HG03060 (cell line): ENCODE results near the gene CSNK1D.
"Not testable (repeated sequence)": the region's sequence is repeated elsewhere in the genome, so short reads cannot be mapped to it uniquely, and the experiment has no call there.

ENCODE experiments used
- ATAC-seq: cut with Tn5 transposase; IDR thresholded peaks from one replicate; pipeline ENCODE4 v1.9.1; 2021; ENCODE audit warnings: low read depth, moderate number of reproducible peaks; ENCODE audit not compliant: unreplicated experiment

The CSNK1D gene

GRCh38 chr17:82254096-82254495 is 19.4 kb downstream of the CSNK1D start:
- ATAC-seq: not testable (repeated sequence)

GRCh38 chr17:82253179-82253544 is 20.3 kb downstream of the CSNK1D start:
- no peak for ATAC-seq

GRCh38 chr17:82252511-82253178 is 20.9 kb downstream of the CSNK1D start:
- no peak for ATAC-seq

GRCh38 chr17:82250868-82251500 is 22.5 kb downstream of the CSNK1D start:
- ATAC-seq: no peak

DNA sequence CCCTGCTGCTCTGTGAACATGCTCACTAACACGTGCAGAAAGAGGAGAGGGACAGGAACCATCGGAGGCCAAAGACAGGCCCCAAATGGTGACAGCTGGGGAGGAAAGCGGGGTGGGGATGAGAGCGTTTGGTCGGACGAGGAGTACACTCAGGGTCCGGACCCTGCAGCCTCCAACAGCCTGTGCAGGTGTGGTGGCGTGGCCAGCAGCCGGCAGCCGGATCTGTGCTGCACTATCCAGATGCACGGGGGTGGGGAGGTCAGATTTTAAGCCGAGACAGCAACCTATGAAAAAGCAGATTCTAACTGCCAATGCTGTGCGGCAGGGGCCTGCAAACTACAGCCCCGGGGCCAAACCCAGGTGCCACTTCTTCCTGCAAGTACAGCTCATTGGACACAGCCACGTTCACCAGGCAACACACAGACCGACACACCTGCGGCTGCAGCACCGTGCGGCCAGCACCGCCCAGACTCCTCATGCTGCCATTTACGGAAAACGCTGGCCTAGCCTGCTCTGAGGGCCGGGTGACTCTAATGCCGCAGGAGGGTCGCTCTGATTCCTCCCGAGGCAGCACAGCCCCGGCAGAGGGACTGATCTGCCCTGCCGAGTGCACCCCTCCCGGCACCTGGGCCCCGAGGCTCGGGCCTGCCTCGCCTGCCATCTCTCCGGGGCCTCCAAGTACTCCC is 23.5 kb downstream of the CSNK1D start:
- ATAC-seq: no peak

- no peak for ATAC-seq
Measured at GRCh38 chr17:82248815-82249674, 24.5 kb downstream of the CSNK1D start.

- no peak for ATAC-seq
Measured at GRCh38 chr17:82247856-82248671, 25.4 kb downstream of the CSNK1D start.

- no peak for ATAC-seq
Measured at GRCh38 chr17:82247182-82247823, 26.2 kb downstream of the CSNK1D start.

DNA sequence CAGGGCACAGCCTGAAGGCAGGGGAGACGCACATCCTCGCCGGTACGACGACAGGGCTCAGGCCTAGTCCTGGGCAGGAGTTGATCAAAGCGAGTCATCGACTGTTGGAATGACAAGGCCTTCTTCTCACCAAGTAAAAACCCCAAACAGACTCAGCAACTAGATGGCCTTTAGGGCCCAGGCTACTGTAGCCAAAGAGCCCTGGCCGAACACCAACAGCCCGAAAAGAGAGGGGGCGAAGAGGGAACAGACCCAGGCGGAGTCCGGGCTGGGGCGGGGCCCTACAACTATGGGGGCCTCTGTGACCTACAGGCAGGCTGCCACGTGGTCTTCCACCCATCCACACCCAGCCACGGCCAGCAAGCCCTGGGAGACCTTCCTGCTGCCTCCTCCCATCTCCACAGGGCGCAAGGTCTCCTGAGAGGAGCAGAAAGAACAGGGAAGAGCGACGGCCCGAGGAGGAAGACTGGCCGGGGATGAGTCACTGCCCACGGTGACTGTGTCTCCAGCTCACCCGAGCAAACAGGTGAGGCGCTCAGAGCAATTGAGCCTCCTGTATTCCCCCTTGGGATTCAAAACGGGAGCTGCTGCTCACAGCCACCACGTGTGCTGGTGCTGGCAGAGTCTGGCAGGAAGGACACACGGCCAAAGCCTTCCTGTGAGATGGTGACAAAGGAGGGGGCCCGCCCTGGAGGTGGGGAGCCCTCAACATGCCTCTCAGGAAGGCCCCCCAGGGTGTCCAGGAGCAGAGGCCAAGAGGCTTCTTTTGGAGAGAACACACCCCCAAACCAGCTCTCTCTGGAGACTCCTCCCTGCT is 26.9 kb downstream of the CSNK1D start:
- ATAC-seq: no peak

DNA sequence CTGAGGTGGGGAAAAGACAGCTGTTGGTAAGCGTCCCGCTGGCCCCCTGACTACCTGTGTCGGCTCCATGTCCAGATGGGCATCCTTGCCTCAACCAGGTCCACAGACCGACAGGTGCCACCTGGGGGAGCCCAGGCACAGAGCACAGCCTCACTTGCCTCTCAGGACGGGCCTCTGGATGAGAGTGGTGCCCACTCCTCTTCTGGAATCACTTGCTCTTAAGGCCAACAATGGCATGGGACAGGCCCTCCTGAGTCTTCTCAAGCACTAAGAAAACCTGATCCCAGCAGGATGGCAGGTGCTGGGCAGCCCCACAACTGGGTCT is 27.5 kb downstream of the CSNK1D start:
- ATAC-seq: no peak

DNA sequence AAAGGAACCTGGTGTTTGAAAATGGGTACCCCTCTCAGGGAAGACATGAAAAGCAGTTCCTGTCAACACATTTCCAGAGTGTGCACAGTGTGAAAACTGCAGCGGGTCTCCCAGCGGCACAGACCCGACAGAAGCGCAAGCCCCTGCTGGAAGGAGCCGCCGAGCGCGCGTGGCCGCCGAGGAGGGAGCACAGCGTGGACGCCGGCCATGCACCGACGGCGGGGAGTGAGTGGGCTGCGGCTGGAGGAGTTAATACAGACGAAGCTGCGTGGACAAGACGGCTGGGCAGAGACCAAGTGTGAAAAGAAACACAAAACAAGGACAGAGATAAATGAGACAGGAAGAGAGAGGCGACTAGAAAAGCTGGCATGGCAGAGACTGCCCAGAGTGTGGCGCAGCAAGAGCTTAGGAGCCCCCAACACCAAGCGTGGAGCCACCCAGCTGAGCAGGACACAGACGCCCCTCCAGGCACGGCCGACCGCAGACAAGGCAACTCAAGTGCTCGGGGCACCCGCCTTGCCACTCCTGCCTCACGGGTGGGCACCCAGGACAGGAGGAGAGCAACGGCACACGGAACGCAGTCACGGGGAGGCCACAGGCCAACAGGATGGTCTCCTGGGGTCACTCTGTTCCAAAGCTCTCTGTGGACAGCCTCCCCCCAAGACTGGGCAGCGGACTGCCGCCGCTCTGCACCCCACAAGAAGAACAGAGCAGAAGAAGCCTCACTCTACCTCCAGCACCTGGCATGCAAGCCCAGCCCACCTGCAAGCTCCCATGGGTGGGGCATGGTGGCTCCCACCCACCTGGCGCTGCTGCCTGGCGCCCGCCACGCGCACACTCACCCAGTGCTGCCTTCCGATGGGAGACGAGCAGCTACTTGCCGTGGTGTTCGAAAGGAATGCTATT is 28.1 kb downstream of the CSNK1D start:
- no peak for ATAC-seq

DNA sequence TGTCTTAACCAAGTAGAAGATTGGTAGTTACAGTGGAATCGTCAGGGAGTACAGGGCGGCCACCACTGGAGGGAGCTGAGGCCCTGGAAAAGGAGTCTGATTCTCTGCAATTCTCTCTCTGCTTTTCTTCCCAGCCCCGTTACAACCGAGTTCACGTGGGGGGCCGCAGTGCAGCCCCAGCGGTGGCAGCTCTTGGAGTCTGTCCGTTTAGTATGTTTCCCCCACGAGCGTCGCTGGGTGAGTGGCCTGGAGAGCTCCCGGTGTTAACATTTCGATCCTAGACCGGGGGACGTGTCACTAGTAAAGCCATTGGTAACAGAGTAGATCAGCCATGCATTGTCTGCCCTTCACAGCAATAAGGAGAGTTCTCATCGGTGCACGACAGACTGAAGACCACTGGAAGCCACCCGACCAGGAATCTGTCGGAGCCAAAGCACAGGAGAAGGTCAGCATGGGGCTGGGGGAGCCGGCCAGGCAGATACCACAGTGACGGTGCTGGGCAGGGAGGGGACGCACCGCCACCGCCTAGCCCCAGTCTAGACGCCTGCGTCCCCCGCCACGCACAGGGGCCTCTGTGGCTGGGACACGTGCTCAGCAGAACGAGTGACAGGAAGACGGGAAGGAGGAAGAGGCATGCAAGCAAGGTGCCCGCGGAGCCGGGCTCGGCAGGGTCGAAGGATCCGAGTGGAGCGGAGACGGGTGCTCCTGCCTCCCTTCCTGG is 28.9 kb downstream of the CSNK1D start:
- no peak for ATAC-seq

DNA sequence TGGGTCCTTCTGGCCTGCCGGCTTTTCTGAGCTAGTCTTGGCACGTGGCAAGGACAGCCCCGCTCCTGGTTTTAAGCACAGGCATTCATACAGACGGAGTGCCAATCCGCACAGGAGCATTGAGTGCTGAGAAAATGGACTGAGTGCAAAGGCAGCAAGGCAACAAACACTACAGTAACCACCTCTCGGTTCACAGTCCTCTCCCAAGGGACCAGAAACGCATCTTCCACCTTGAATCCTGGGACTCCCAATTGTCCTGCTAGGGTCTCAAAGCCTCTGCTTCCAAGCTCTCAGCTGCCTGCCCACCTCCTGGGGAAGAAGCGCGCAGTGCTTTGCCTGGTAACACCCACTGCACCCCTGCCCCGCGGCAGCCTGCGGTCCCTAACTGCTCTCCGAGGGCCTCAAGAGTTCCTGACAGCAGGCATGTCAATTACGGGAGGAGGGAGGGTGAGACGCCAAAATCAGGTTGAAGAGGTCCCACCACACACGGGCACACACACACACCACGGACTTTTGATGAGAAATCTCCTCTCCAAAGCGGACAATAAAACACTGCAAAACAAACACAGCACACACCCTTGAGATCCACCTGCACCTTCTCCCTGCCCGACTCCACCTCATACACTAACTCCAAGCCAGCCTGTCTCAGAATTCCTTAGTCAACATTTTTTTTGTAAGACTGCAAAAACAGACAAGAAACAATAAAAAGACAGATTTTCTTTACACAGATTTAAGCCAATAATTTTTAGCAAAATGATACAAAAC is 29.7 kb downstream of the CSNK1D start:
- ATAC-seq: no peak

- no peak for ATAC-seq
Measured at GRCh38 chr17:82242977-82243647, 30.4 kb downstream of the CSNK1D start.

DNA sequence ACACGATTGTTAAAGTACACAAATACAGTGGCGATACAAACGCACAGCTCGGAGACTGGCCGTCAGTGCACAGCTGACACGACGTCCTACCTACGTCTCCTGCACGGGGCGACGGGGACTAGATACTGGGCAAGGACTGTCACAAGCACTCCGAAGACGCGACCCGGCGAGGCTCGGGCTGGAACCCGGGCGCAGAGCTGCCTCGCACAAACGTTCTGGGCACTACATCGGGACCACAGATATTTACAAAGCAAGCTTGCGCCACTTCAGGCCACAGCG is 30.9 kb downstream of the CSNK1D start:
- no peak for ATAC-seq

GRCh38 chr17:82241926-82242697 is 31.4 kb downstream of the CSNK1D start:
- ATAC-seq: no peak
